ENCODE measurements around the gene ENO3. TPM values are rescaled to one million over a fixed set of nuclear protein-coding genes. Genes with fewer than 3 reads are reported as not detected.

ENO3 gene
- total RNA-seq, 1 donor from 2014 or later = 9.8 TPM

DNA sequence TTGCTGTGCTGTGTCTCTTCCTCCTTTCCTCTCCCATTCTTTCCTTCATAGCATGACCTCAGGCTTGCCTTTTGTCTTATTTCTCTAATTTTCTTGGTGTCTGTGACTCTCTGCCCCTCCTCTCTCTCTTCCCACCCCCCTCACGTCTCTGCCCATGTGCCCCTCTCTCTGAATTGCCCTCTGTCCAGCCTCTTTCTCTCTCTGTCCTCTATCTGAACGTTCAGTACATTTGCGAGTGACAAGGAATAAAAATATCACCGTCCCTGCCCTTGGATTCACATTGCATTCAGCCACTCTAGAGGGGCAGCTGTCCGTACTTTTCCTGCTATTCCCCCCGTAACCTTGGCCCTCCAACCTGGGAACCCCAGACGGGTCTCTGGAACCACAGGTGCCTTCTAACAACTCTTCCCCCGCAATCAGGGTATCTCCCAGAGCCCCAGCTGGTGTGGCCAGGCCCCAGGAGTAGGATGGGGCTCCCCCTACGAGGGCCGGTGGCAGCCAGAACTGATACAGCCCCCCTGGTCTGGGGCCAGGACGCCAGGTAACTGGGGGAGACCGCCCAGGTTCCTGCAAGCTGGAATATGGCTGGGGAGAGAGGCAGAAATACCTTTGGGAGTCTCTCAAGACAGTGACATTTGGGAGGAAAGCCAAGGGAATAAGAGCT, 48.6 kb downstream of the ENO3 start:
- Mint-ChIP-seq H3K36me3 (ENCODE audit: low read depth) (peaks cover 27% of the 10 kb centered on the region), H3K27ac (ENCODE audit: unreplicated experiment) (peak overlapping the region; percentile 66), H3K9me3 (ENCODE audit: low read depth) (no peaks in the 10 kb centered on the region), H3K4me1 (ENCODE audit: low read depth) (peaks cover 24% of the 10 kb centered on the region), H3K27me3 (ENCODE audit: low read depth) (no peaks in the 10 kb centered on the region), H3K4me3 (ENCODE audit: unreplicated experiment) (peak overlapping the region; percentile 92)
- no peak for DNase-seq (ENCODE audit: low spot score)
- TF ChIP-seq, protein P1, sequence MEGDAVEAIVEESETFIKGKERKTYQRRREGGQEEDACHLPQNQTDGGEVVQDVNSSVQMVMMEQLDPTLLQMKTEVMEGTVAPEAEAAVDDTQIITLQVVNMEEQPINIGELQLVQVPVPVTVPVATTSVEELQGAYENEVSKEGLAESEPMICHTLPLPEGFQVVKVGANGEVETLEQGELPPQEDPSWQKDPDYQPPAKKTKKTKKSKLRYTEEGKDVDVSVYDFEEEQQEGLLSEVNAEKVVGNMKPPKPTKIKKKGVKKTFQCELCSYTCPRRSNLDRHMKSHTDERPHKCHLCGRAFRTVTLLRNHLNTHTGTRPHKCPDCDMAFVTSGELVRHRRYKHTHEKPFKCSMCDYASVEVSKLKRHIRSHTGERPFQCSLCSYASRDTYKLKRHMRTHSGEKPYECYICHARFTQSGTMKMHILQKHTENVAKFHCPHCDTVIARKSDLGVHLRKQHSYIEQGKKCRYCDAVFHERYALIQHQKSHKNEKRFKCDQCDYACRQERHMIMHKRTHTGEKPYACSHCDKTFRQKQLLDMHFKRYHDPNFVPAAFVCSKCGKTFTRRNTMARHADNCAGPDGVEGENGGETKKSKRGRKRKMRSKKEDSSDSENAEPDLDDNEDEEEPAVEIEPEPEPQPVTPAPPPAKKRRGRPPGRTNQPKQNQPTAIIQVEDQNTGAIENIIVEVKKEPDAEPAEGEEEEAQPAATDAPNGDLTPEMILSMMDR (IDR thresholded peaks at IDR 0.05) = no peak

DNA sequence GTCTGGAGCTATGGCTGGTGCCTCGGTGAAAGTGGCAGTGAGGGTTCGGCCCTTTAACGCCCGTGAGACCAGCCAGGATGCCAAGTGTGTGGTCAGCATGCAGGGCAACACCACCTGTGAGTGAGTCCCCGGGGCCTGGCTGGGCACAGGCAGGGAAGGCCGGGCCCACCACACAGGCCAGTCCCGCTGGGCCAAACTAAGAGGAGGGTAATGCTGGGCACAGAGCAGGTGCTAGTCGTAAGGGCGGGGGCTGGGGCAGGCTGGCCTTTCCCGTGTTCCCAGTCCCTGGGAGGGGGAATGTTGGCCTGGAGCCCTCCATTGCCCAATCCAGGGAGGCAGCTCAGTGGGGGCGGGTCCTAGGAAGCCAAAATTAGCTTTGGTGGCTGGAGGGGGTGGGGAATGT, 49.3 kb downstream of the ENO3 start:
- Mint-ChIP-seq H3K9me3 (ENCODE audit: low read depth) (no peaks in the 10 kb centered on the region), H3K27me3 (ENCODE audit: low read depth) (no peaks in the 10 kb centered on the region), H3K4me3 (ENCODE audit: unreplicated experiment) (peak overlapping the region; percentile 92), H3K36me3 (ENCODE audit: low read depth) (peaks cover 34% of the 10 kb centered on the region), H3K27ac (ENCODE audit: unreplicated experiment) (peak overlapping the region; percentile 41), H3K4me1 (ENCODE audit: low read depth) (peaks cover 24% of the 10 kb centered on the region)
- DNase-seq (ENCODE audit: low spot score) = no peak
- TF ChIP-seq, protein P1 (IDR thresholded peaks at IDR 0.05) = no peak

DNA sequence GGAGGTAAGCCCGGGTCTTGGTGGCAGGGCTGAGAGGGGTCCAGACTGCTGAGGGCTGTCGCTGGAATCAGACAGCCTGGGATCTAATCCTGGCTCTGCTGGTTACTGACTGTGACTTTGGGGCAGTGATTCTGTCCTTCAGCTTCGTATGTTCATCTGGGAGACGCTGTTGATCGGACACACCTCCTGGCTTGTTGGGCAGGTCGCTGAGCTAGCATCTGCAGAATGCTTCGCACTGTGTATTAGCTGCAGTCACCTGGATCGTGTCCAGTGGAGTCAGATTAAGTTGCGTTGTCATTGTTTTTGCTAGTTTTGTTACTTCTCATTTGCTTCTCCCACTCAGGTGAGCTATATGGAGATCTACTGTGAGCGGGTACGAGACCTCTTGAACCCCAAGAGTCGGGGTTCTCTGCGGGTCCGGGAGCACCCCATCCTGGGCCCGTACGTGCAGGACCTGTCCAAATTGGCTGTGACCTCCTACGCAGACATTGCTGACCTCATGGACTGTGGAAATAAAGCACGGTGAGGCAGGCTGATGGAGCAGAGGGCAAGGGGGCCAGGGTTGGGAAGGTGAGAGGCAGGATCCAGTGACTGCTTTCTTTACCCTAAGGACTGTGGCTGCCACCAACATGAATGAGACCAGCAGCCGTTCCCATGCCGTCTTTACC, 51.3 kb downstream of the ENO3 start:
- H3K4me3 Mint-ChIP-seq (ENCODE audit: unreplicated experiment) = no peak overlapping the region
- peaks cover 44% of the 10 kb centered on the region for H3K36me3 Mint-ChIP-seq (ENCODE audit: low read depth)
- DNase-seq (ENCODE audit: low spot score) = no peak
- TF ChIP-seq, protein P1 (IDR thresholded peaks at IDR 0.05) = no peak
- H3K4me1 Mint-ChIP-seq (ENCODE audit: low read depth) = peaks cover 21% of the 10 kb centered on the region
- H3K27ac Mint-ChIP-seq (ENCODE audit: unreplicated experiment) = no peak overlapping the region
- no peaks in the 10 kb centered on the region for H3K9me3 Mint-ChIP-seq (ENCODE audit: low read depth)
- no peaks in the 10 kb centered on the region for H3K27me3 Mint-ChIP-seq (ENCODE audit: low read depth)

DNA sequence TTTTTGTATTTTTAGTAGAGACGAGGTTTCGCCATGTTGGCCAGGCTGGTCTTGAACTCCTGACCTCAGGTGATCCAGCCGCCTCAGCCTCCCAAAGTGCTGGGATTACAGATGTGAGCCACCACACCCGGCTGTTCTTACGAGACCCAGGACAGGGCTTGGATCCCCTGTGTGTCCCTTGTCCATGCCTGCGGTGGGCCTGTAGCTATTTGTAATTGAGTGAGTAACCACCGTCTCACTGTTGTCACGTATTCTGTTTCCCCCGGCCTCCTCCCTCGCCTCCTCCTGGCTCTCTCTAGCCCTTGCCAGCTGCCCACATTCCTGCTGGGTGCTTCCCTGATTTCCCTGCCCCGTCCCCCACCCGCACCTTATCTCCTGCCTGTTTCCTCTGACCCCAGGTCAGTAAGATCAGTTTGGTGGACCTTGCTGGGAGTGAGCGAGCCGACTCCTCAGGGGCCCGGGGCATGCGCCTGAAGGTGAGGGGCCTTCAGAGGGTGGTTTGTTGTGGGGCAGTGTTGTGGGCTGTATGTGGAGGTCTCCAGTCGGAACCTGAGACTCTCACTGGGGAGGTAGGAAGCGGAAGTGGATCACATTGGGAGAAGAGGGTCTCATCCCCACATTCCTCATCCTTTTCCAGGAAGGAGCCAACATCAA, 52.4 kb downstream of the ENO3 start:
- no peaks in the 10 kb centered on the region for H3K9me3 Mint-ChIP-seq (ENCODE audit: low read depth)
- H3K4me3 Mint-ChIP-seq (ENCODE audit: unreplicated experiment) = no peak overlapping the region

More for the DNA sequence above, 52.4 kb downstream of the ENO3 start:
- Mint-ChIP-seq H3K36me3 (ENCODE audit: low read depth) (peaks cover 54% of the 10 kb centered on the region), H3K27me3 (ENCODE audit: low read depth) (no peaks in the 10 kb centered on the region), H3K4me1 (ENCODE audit: low read depth) (peaks cover 21% of the 10 kb centered on the region), H3K27ac (ENCODE audit: unreplicated experiment) (no peak overlapping the region)
- TF ChIP-seq, protein P1 (IDR thresholded peaks at IDR 0.05) = no peak
- no peak for DNase-seq (ENCODE audit: low spot score)

Small RNAs within 50 kb of the gene (microRNA-seq; reads per million reads assigned to microRNA genes)
- gene MIR6864 (ENCODE audit: borderline number of aligned reads) (not detected), gene MIR6865 (ENCODE audit: borderline number of aligned reads) (not detected)

Other genes with a start within 250 kb of the ENO3 start
- gene PELP1, start 247.0 kb upstream of the ENO3 start, total RNA-seq = 44.1 to 56.2 TPM (median 48.2 TPM) in 3 replicates
- gene ARRB2, start 240.5 kb upstream of the ENO3 start, total RNA-seq = 7.1 to 11.8 TPM (median 7.2 TPM) in 3 replicates
- 14.6 to 21.3 TPM (median 16.9 TPM) in 3 replicates for gene MED11, start 219.7 kb upstream of the ENO3 start, total RNA-seq
- gene ZMYND15, start 211.3 kb upstream of the ENO3 start, total RNA-seq = 0.23 to 0.48 TPM (median 0.45 TPM) in 3 replicates
- gene CXCL16, start 211.2 kb upstream of the ENO3 start, total RNA-seq = 4.7 to 8.0 TPM (median 5.4 TPM) in 3 replicates
- not detected in 3 replicates for gene TM4SF5, start 179.2 kb upstream of the ENO3 start, total RNA-seq
- gene VMO1, start 164.8 kb upstream of the ENO3 start, total RNA-seq = 0.82 to 2.4 TPM (median 1.2 TPM) in 3 replicates
- gene GLTPD2, start 162.2 kb upstream of the ENO3 start, total RNA-seq = not detected in 3 replicates
- 110 to 146 TPM (median 113 TPM) in 3 replicates for gene PSMB6, start 155.0 kb upstream of the ENO3 start, total RNA-seq
- 30.3 to 35.3 TPM (median 32.1 TPM) in 3 replicates for gene PLD2, start 144.0 kb upstream of the ENO3 start, total RNA-seq
- gene MINK1, start 117.8 kb upstream of the ENO3 start, total RNA-seq = 89.1 to 93.0 TPM (median 90.6 TPM) in 3 replicates
- 1.5 to 1.8 TPM (median 1.6 TPM) in 3 replicates for gene C17orf107, start 51.6 kb upstream of the ENO3 start, total RNA-seq
- 0.22 to 0.35 TPM in 2 of 3 replicates, not detected in the other for gene CHRNE, start 48.0 kb upstream of the ENO3 start, total RNA-seq
- not detected in 3 replicates for gene GP1BA, start 18.8 kb upstream of the ENO3 start, total RNA-seq
- 44.0 to 62.4 TPM (median 46.6 TPM) in 3 replicates for gene SLC25A11, start 11.1 kb upstream of the ENO3 start, total RNA-seq
- 69.7 to 95.8 TPM (median 74.5 TPM) in 3 replicates for gene RNF167, start 10.9 kb upstream of the ENO3 start, total RNA-seq
- gene PFN1, start 2.6 kb upstream of the ENO3 start, total RNA-seq = 512 to 784 TPM (median 766 TPM) in 3 replicates
- 73.0 to 87.3 TPM (median 79.4 TPM) in 3 replicates for gene SPAG7, start 16.7 kb downstream of the ENO3 start, total RNA-seq
- gene CAMTA2, start 36.6 kb downstream of the ENO3 start, total RNA-seq = 47.4 to 97.8 TPM (median 90.2 TPM) in 3 replicates
- 0.74 to 1.5 TPM (median 0.85 TPM) in 3 replicates for gene INCA1, start 46.4 kb downstream of the ENO3 start, total RNA-seq
- 141 to 193 TPM (median 174 TPM) in 3 replicates for gene KIF1C, start 46.8 kb downstream of the ENO3 start, total RNA-seq
- gene SLC52A1, start 84.3 kb downstream of the ENO3 start, total RNA-seq = not detected in 3 replicates
- 0.29 to 0.69 TPM (median 0.55 TPM) in 3 replicates for gene ZFP3, start 127.3 kb downstream of the ENO3 start, total RNA-seq
- 7.4 to 8.3 TPM (median 8.0 TPM) in 3 replicates for gene ZNF232, start 160.8 kb downstream of the ENO3 start, total RNA-seq
- gene USP6, start 164.9 kb downstream of the ENO3 start, total RNA-seq = 0.10 to 0.15 TPM (median 0.12 TPM) in 3 replicates
- gene ZNF594, start 240.7 kb downstream of the ENO3 start, total RNA-seq = 4.1 to 8.5 TPM (median 4.7 TPM) in 3 replicates